Upper lobe of left lung (tissue), 6 donors: ENCODE results near the gene SAMSN1. TPM values are rescaled to one million over a fixed set of nuclear protein-coding genes. Genes with fewer than 3 reads are reported as not detected.
A peak's percentile ranks its signal among the peaks of the same experiment; 100 is the strongest.

Experiments
- ATAC-seq, 2 donors: fragments of 200-7000 bp; cut with Tn5 transposase; one replicate each; pipeline ENCODE4 v1.9.1; 2022; ENCODE audit warnings: mild to moderate bottlenecking in 2 of 2, moderate library complexity in 2 of 2; ENCODE audit not compliant: low FRiP score in 2 of 2
- DNase-seq, 2 donors: peaks; one replicate each; pipeline ENCODE4 v3.0.0-alpha.2; 2019 to 2020
- H3K27ac ChIP-seq, 4 donors: fragments of 200-600 bp; sonication (generic); one replicate each; pipeline ENCODE4 v1.5.1; 2016 to 2019
- H3K27me3 ChIP-seq, 4 donors: fragments of 200-600 bp; sonication (generic); one replicate each; pipeline ENCODE4 v1.5.1; 2017 to 2019
- H3K36me3 ChIP-seq, 4 donors: fragments of 200-600 bp; sonication (generic); one replicate each; pipeline ENCODE4 v1.5.1; 2016 to 2019
- H3K4me1 ChIP-seq, 4 donors: fragments of 200-600 bp; sonication (generic); one replicate each; pipeline ENCODE4 v1.5.1; 2018 to 2019
- H3K4me3 ChIP-seq, 4 donors: fragments of 200-600 bp; sonication (generic); one replicate each; pipeline ENCODE4 v1.5.1; 2017 to 2019; ENCODE audit warnings: mild to moderate bottlenecking in 2 of 4, moderate library complexity in 1 of 4
- H3K9me3 ChIP-seq, 4 donors: fragments of 200-600 bp; sonication (generic); one replicate each; pipeline ENCODE4 v1.5.1; 2018 to 2019
- EP300 ChIP-seq, 4 donors: sonication (generic); formaldehyde crosslinking; IDR thresholded peaks; one replicate each; pipeline ENCODE4 v1.5.1; 2017; ENCODE audit warnings: antibody characterized with exemption in 4 of 4, control low read depth in 2 of 4
- POLR2A ChIP-seq, 4 donors: fragments of 450-650 bp; IDR thresholded peaks; one replicate each; pipeline ENCODE4 v1.5.1; 2016 to 2017; ENCODE audit warnings: antibody characterized with exemption in 4 of 4, mild to moderate bottlenecking in 2 of 4
- POLR2AphosphoS5 ChIP-seq, 2 donors: sonication (generic); formaldehyde crosslinking; IDR thresholded peaks; one replicate each; pipeline ENCODE4 v1.5.1; 2017; ENCODE audit warnings: antibody characterized with exemption in 2 of 2
- WGBS, 2 donors: methylation state at CpG; one replicate each; pipeline ENCODE4 v1.1.5; 2017 to 2018; 5-methylcytosine and 5-hydroxymethylcytosine counted together
- total RNA-seq, 6 donors: library from RNA; depleted of rRNA in 4 of 6; stranded (reverse); fragments of >200 nt in 4 of 6; gene quantifications; one replicate each; pipeline versions ENCODE4 v1.1.0 to v1.2.1, GENCODE V29; 2016 to 2021
- TF ChIP-seq, protein P1 (sequence below), 6 experiments: fragments of 450-650 bp in 4 of 6; fragments of 200-600 bp in 2 of 6; sonication (generic) in 2 of 6; IDR thresholded peaks; one replicate each; pipeline ENCODE4 v1.5.1; 2016 to 2019; ENCODE audit warnings: antibody characterized with exemption in 6 of 6
- donor health status: DM: no; HTN: no; CAD: no; lungs with moderate emphysema.
- donor health status: DM: no; HTN: yes; CAD: no; lungs with severe emphysema.

SAMSN1 gene
- total RNA-seq, 6 donors from 2014 or later = 16.4 to 29.3 (median 20.3) TPM

DNA sequence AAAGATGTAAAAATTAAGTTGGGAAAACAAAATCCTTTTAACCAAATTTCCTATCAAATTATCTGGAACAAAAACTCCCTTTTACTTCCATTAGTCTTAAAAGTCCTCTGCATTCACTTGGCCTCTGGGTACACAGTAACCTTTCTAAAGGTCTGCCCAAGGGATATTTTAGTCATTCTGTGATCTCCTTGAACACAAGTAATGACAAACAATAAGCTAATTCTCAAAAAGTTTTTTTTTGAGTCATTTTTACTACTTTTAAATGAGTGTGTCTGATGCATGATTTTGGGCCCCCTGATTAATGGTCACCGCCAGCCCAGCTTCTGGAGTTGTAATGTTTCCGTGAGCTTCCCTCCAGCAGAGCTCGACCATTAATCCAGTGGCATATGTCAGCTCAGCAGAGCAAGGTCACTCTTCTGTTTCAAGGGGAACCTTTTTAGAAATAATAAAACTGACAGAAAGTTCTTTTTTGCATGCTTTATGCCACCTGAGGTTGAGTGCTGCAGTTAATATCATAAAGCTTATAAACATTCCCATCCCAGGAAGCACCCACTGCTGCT lies 14.3 kb downstream of the SAMSN1 start:
- TF ChIP-seq, protein P1, sequence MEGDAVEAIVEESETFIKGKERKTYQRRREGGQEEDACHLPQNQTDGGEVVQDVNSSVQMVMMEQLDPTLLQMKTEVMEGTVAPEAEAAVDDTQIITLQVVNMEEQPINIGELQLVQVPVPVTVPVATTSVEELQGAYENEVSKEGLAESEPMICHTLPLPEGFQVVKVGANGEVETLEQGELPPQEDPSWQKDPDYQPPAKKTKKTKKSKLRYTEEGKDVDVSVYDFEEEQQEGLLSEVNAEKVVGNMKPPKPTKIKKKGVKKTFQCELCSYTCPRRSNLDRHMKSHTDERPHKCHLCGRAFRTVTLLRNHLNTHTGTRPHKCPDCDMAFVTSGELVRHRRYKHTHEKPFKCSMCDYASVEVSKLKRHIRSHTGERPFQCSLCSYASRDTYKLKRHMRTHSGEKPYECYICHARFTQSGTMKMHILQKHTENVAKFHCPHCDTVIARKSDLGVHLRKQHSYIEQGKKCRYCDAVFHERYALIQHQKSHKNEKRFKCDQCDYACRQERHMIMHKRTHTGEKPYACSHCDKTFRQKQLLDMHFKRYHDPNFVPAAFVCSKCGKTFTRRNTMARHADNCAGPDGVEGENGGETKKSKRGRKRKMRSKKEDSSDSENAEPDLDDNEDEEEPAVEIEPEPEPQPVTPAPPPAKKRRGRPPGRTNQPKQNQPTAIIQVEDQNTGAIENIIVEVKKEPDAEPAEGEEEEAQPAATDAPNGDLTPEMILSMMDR (IDR thresholded peaks at IDR 0.05) = no peak
- TF ChIP-seq POLR2AphosphoS5 (IDR thresholded peaks at IDR 0.05) (no peak), EP300 (IDR thresholded peaks at IDR 0.05) (no peak), POLR2A (IDR thresholded peaks at IDR 0.05) (no peak)
- Histone ChIP-seq H3K27ac (no peak overlapping the region), H3K36me3 (no peaks in the 10 kb centered on the region), H3K4me3 (no peak overlapping the region), H3K9me3 (no peaks in the 10 kb centered on the region), H3K4me1 (no peaks in the 10 kb centered on the region), H3K27me3 (no peaks in the 10 kb centered on the region)
- DNase-seq = no peak
- no peak for ATAC-seq
- 66 to 72% methylated on average over 3 of the region's 3 CpGs for WGBS, 2 donors

DNA sequence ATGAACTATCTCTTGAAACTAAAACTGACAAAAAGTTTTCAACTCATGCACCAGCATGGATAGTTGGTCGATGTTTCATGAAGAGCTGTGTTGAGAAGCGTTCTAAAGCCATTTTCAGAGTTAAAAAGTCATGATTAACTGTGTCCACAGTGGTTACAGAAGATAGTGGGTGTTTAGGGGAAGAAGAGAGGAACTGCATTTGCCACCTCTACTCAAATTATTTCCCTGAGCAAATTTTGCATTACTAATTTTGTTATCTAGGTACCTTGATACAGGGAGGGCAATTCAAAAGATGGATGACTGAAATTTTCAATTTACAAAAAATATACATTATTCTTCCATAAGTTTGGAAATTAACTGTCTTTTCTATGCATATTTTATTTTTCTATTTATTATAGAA lies 15.5 kb downstream of the SAMSN1 start:
- TF ChIP-seq EP300 (IDR thresholded peaks at IDR 0.05) (no peak), POLR2AphosphoS5 (IDR thresholded peaks at IDR 0.05) (no peak), POLR2A (IDR thresholded peaks at IDR 0.05) (no peak)
- H3K4me3 ChIP-seq = no peak overlapping the region
- H3K27me3 ChIP-seq = no peaks in the 10 kb centered on the region
- no peak overlapping the region for H3K27ac ChIP-seq
- WGBS, 2 donors = 79 to 82% methylated on average over 2 of the region's 2 CpGs
- DNase-seq (no peak), ATAC-seq (no peak)
- H3K4me1 ChIP-seq = no peaks in the 10 kb centered on the region
- no peaks in the 10 kb centered on the region for H3K9me3 ChIP-seq
- H3K36me3 ChIP-seq = no peaks in the 10 kb centered on the region

GRCh38 chr21:14528815-14529214 lies 17.3 kb downstream of the SAMSN1 start:
- peak overlapping the region in 1 of 4 donors; percentile 36 for H3K27ac ChIP-seq
- 87 to 90% methylated on average over 4 of the region's 4 CpGs for WGBS, 2 donors
- H3K4me1 ChIP-seq = no peaks in the 10 kb centered on the region
- no peaks in the 10 kb centered on the region for H3K36me3 ChIP-seq
- no peaks in the 10 kb centered on the region for H3K27me3 ChIP-seq
- H3K4me3 ChIP-seq = no peak overlapping the region
- ATAC-seq = peak in 1 of 2 donors; percentile 41
- H3K9me3 ChIP-seq = no peaks in the 10 kb centered on the region
- TF ChIP-seq POLR2AphosphoS5 (IDR thresholded peaks at IDR 0.05) (no peak), EP300 (IDR thresholded peaks at IDR 0.05) (no peak), POLR2A (IDR thresholded peaks at IDR 0.05) (no peak)
- TF ChIP-seq, protein P1 (IDR thresholded peaks at IDR 0.05) = no peak
- no peak for DNase-seq

DNA sequence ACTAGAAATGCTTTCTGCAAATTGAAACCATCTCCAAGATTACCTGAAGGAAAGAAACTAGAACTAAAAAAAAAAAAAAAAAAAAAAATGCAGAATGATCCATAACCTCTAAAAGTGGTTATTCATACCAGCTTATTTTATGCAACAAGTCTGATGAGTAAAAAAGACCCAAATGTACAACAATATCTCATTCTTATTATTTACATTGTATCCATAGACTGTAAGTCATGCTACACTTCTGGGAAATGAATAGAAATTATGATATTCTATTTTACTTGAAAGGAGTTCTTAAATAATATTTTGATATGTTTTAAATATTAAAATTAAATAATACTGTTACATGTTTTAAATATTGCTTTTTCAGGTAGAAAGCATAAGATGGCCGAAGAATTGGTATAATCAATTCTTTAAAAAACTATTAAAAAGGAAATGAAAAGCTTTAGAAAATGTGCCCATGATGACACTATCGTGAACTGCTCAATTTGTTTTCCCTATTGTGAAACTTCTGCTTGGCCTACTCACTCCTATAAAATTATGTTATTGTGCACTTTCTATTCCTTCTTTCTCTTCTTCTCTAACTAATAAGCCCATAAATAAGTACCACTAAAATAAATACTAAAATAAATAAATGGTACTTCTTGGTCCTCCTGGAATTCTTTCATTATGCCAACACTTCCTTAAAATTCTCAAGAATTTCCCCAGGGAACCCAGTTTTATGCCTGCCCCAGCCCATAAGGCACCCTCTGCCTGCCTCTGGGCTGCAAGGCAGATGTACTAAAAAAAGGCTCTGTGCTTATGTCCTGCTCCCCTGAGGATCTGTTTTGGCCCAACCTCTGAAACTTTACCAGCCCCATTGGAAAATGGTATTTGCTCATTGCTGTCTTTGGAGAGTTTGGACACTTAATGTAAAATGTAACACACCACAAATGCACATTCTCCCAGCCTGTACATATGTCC lies 18.1 kb downstream of the SAMSN1 start:
- Histone ChIP-seq H3K4me3 (no peak overlapping the region), H3K4me1 (no peaks in the 10 kb centered on the region), H3K27ac (peak overlapping the region in 2 of 4 donors; percentile 36 to 65), H3K9me3 (no peaks in the 10 kb centered on the region), H3K36me3 (no peaks in the 10 kb centered on the region), H3K27me3 (no peaks in the 10 kb centered on the region)
- WGBS, 2 donors = 58 to 64% methylated on average over 2 of the region's 2 CpGs
- DNase-seq (no peak), ATAC-seq (peak in 1 of 2 donors; percentile 66)
- TF ChIP-seq EP300 (IDR thresholded peaks at IDR 0.05) (no peak), POLR2A (IDR thresholded peaks at IDR 0.05) (no peak), POLR2AphosphoS5 (IDR thresholded peaks at IDR 0.05) (no peak)
- TF ChIP-seq, protein P1 (IDR thresholded peaks at IDR 0.05) = no peak
